GM21786 (cell line): Measurements from ENCODE around the gene OSBPL10.
"Not testable (repeated sequence)": the region's sequence is repeated elsewhere in the genome, so short reads cannot be mapped to it uniquely, and the experiment has no call there.

ENCODE experiments used
- ATAC-seq: cut with Tn5 transposase; IDR thresholded peaks from one replicate; pipeline ENCODE4 v1.9.1; 2021; ENCODE audit not compliant: unreplicated experiment

The OSBPL10 gene

GRCh38 chr3:31821118-31821517, 159.9 kb downstream of the OSBPL10 start:
- ATAC-seq, result no peak

GRCh38 chr3:31819441-31819840, 161.6 kb downstream of the OSBPL10 start:
- no peak for ATAC-seq

- ATAC-seq, result no peak
These were observed 163.6 kb downstream of the OSBPL10 start for GRCh38 chr3:31817411-31817966.

GRCh38 chr3:31815631-31816440, 165.2 kb downstream of the OSBPL10 start:
- no peak for ATAC-seq

DNA sequence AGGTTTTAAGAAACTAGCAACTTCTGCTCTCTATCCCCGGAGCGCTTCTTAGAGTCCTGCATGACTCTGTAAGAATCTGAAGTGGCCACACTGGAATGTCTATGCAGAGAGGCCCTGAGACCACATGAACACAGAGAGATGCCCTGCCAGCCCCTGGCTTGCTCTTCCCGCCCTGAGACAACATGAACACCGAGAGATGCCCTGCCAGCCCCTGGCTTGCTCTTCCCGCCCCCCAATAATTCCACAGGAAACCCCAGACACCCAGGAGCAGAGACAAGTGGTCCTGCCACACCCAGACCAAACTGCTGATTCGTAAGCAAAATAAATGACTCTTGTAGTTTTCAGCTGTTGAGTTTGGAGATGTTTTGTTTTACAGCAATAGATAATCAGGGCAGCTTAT, 166.1 kb downstream of the OSBPL10 start:
- no peak for ATAC-seq

DNA sequence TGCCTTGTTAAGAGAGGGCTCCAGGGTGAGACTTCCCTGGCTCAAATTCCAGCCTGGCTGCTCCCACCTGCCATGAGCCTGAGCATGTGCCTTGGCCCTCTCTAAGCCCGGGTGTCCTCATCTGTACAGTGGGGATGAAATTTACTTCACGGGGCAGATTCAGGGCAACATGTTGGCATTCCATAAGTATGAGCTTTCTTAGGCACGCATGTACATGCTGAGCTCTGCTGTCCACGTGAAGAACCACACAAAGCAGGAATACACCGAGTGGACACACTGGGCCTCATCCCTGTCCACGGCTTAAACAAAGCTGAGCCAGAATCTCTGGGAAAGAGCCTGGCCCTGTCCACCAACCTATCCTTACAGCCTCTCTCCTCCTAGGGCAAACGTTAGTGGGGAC, 167.4 kb downstream of the OSBPL10 start:
- no peak for ATAC-seq

DNA sequence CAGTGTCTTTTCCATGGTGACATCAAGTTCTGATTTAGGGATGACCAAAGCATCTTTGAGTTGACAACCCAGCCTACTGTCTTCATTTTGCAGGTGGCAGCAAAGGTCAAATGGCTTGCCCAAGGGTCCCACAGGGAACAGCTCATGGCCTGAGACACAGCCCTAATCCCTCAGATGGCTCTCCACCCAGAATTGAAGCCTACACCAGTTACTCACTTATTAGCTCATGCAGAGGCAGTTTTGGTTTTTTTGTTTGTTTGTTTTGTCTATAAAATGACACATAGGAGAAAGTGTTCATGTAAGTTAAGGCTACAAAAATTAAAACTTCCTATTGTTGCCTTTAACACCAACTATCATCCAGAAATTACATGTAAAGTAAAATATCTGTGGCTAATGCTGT, 167.9 kb downstream of the OSBPL10 start:
- ATAC-seq, result no peak

DNA sequence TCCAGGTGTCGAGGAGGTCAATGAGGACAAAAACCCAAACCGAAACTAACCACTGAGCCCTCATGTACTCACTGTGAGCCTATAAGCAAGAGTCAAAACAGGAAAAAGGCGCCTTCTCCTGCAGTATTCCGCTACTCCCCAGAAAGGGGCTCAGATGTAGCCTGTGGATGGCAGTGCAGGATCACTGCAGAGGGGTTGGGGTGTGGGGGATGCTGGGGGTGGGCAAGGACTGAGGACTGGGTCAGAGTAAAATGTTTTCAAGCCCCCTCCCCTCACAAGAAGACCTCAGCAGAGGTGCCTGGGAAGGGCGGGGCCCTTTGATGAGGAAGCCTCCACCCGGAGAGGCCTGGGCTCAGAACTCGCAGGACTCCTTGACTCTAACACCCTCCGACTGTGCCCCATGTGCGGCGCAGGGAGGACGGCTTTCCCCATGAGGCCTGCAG, 170.1 kb downstream of the OSBPL10 start:
- no peak for ATAC-seq

GRCh38 chr3:31808143-31808720, 172.8 kb downstream of the OSBPL10 start:
- ATAC-seq, result no peak

DNA sequence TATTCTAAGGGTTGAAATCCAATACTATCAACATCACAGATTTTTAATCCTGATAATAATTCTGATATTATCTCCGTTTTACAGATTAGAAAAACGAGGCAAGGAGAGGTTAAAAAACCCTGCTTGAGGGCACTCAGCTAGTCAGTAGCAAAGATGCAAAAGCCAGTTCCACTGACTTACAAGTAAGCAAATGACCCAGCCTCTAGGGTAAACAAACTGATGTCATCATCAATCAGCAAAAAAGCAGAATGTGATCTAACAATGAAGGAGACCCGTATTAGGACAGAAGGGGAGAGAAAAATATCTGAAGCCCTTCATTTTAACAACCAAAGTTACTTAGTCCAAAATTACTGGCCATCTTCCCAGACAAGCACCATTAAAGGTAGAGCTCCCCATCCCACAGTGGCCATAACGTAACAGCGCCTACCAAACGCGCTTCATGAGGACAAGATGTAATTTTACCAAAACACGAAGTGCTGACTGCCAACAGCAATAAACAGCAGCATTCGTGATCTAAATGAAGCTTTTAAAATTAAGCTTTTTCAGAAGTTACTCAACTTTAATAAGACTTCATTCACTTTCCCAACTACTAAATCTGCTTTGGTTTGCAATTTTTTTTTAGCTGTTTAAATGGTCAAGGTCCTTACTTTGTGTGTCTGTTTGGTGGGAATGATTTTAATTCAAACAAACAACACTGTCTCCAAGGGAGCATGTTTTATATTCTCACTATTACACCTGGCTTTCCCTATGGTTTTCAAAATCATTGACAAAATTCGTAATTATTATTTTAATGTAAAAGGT, 176.6 kb downstream of the OSBPL10 start:
- ATAC-seq, result no peak

GRCh38 chr3:31802981-31803740, 177.9 kb downstream of the OSBPL10 start:
- ATAC-seq, result peak; percentile 97

DNA sequence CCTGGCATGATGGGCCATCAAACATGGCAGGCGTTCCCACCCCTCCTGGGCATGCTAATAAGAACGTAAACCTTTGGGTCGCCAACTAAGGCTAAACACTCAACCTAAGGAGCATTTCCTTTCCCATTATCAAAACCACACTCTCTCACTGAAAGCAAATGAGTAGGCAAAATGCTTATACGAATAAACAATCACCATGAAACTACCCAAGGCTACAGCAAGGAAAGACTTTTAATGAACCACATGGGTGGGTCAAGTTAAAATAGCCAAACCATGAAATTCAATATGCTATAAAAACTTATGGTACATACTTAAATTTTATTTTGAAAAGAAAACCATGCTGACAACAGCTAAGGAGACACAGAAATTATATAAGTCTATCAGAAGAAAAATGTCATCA, 180.6 kb downstream of the OSBPL10 start:
- ATAC-seq, result no peak

DNA sequence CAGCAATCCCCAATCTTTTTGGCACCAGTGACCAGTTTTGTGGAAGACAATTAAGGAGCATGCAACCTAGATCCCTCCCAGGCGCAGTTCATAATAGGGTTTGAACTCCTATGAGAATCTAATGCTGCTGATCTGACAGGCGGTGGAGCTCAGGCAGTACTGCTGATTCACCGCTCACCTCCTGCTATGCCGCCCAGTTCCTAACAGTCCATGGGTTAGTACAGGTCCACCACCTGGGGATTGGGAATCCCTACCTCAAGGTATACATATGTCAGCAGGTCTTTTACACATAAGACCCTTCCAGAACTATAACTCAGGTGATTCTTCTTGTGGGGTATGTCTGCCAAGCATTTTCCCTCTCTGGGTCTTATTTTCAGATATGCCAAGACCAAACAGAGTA, 182.2 kb downstream of the OSBPL10 start:
- no peak for ATAC-seq

- ATAC-seq, result no peak
These were observed 187.2 kb downstream of the OSBPL10 start for GRCh38 chr3:31793821-31794220.

GRCh38 chr3:31791090-31791430, 190.0 kb downstream of the OSBPL10 start:
- no peak for ATAC-seq

DNA sequence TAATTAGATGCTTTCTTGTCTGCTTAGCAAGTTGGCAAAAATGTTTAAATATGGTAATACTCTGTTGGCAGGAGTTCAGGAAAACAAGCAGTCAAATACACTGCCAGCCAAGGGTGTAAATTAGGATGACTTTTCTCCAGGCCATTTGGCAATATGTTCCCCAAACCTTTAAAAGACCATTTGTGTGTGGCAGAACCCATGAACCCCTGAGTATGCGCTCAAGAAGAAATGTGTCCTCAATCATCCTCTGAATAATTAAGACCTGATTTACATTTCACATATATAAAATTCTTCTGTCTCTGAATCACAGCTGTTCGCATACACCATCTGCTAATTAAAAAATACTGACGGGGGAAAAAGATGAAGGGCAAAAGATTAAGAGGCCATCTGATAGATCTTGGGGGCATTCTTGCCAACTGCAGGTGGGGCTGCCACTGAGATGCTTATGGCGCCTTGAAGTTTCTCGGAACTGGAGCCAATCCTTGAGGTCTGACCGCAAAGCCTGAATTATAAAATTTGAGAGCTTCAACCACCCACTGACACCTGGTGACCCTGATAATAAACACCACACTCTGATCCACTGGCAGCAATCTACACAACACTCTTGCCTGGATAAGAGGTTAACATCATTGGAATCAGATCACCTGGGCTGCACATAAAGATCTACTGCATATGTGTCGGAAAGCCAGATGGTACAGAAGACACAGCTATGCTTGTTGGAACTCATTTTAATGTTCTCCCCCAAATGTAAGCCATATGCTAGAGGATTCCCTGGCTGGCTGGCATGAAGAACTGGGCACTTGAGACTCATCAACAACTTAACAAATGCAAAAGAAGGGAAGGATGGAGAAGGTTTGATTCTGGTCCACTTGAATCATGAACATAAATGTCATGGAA, 190.6 kb downstream of the OSBPL10 start:
- no peak for ATAC-seq

DNA sequence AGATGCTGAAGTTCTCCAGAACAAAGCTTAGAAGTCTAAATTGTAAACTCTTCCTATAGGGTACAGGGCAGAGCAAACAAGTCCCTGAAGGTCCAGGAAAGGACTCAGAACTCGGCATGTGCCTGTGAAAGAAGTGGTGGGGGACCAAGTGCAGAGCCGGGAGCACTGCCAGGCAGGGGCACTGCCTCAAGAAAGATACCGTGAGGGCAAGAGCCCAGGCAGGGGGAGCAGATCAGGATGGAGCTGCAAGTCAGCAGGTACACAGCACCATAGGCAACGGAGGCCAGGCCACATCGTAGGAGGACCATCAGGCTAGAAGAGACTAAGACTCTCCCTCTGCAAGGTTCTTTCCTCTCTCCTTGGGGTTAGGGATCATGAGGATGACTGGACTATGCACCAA, 191.6 kb downstream of the OSBPL10 start:
- ATAC-seq, result no peak

- no peak for ATAC-seq
These were observed 195.3 kb downstream of the OSBPL10 start for GRCh38 chr3:31785734-31786133.

- ATAC-seq, result no peak
These were observed 195.8 kb downstream of the OSBPL10 start for GRCh38 chr3:31785286-31785685.

DNA sequence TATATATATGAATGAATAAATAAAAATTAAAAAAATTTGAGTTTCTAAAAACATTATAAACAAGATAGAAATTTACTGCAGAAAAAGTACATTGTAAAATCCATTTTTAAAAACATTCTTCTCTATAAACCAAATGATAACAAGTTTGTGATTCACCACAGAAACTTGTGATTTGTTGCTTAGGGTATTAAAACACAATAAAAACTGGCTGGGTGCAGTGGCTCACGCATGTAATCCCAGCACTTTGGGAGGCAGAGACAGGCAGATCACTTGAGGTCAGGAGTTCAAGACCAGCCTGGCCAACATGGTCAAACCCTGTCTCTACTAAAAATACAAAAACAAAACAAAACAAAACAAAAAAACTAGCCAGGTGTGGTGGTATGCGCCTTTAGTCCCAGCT, 197.2 kb downstream of the OSBPL10 start:
- ATAC-seq, result not testable (repeated sequence)
